SK-N-SH treated with all-trans-retinoic acid at 6 μM for 48 hours (cell line): ENCODE results near the gene PICK1.

Source experiments
- CSDC2 ChIP-seq: fragments of 250-450 bp; sonication (Bioruptor Pico); IDR thresholded peaks from 2 replicates; pipeline ENCODE4 v1.5.0; 2020; ENCODE audit warnings: mild to moderate bottlenecking, moderate library complexity
- ESRRG ChIP-seq: fragments of 250-450 bp; sonication (Bioruptor Pico); IDR thresholded peaks from 2 replicates; pipeline ENCODE4 v1.6.1; 2021; ENCODE audit warnings: mild to moderate bottlenecking

- TF ChIP-seq CSDC2 (no peak), ESRRG (CRISPR knock-in tag) (no peak)
Measured at GRCh38 chr22:38043151-38044039, 13.8 kb upstream of the PICK1 start.
